ENCODE results near the gene KMT5C.

Gene KMT5C

DNA sequence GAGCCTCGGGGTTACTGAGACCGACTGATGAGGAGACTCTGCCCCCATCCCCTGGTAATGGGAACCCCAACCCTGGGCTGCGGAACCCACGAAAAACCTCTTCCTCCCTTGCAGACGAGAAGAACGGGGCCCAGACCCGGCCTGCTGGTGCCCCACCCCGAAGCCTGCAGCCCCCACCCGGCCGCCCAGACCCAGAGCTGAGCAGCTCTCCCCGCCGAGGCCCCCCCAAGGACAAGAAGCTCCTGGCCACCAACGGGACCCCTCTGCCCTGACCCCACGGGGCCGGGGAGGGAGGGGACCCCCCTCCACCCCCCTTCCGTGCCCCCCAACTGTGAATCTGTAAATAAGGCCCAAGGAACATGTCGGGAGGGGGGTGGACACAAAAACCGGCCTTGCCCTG is 27.9 kb upstream of the KMT5C start:
- H3K4me1 ChIP-seq = no peaks in the 10 kb centered on the region
- H3K27me3 ChIP-seq = peaks cover 0 to 3% of the 10 kb centered on the region in 2 donors
- H3K36me3 ChIP-seq = peaks cover 0 to 6% (median under 1%) of the 10 kb centered on the region in 3 donors
- no peak overlapping the region for H3K27ac ChIP-seq
- H3K9me3 ChIP-seq = no peaks in the 10 kb centered on the region
- no peak overlapping the region for H3K4me3 ChIP-seq
- intact Hi-C loops (cut with DNase I; ENCODE audit: low total_unique reads) = no loop called here
- TF ChIP-seq, protein P1, sequence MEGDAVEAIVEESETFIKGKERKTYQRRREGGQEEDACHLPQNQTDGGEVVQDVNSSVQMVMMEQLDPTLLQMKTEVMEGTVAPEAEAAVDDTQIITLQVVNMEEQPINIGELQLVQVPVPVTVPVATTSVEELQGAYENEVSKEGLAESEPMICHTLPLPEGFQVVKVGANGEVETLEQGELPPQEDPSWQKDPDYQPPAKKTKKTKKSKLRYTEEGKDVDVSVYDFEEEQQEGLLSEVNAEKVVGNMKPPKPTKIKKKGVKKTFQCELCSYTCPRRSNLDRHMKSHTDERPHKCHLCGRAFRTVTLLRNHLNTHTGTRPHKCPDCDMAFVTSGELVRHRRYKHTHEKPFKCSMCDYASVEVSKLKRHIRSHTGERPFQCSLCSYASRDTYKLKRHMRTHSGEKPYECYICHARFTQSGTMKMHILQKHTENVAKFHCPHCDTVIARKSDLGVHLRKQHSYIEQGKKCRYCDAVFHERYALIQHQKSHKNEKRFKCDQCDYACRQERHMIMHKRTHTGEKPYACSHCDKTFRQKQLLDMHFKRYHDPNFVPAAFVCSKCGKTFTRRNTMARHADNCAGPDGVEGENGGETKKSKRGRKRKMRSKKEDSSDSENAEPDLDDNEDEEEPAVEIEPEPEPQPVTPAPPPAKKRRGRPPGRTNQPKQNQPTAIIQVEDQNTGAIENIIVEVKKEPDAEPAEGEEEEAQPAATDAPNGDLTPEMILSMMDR (IDR thresholded peaks at IDR 0.05) = no peak
- no peak for DNase-seq

DNA sequence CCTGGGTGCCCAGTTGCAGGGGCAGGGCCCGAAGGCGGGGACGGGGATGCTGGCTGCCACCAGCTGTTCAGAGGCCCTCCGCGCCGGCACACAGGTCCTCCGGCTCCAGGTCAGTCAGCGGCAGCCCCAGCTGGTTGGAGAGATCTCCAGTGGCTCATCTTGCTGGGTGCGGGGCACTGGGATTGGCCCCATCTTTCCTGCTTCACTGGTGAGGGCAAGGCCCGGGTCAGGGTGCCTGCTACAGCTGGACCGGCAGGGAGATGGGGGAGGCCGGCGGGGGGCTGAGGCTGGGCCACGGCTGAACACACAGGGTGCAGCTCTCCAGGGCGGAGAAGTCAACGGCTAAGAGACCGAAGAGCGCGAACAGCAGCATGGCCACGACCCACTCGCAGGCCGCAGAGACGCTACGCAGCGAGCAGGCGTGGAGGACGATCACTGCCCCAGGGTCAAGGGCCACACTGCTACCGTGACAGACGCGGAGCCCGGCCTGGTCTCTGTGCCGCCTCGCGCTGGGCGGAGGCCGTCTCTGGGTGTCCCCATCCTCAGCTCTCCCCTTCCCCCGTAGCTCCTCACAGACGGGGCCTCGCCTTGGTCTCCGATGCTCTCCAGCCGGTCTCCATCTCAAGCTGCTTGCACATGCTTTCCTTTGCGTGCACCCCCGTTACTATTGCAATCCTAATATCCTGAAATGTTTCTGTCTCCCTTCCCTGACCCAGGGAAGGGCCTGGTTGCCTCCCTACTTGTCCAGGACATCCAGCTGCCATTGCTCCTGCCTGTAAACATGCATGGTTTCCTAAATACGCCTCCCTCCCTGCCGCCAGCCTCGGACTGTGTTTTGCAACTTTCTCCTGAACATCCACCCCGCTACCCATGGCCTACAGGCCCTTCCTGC is 26.8 kb upstream of the KMT5C start:
- Histone ChIP-seq H3K9me3 (no peaks in the 10 kb centered on the region), H3K27me3 (peaks cover 0 to 3% of the 10 kb centered on the region in 2 donors), H3K4me1 (no peaks in the 10 kb centered on the region), H3K4me3 (no peak overlapping the region), H3K27ac (no peak overlapping the region), H3K36me3 (peaks cover 0 to 6% (median 0%) of the 10 kb centered on the region in 3 donors)
- intact Hi-C loops (cut with DNase I; ENCODE audit: low total_unique reads) = no loop called here
- TF ChIP-seq, protein P1 (IDR thresholded peaks at IDR 0.05) = no peak
- DNase-seq = no peak

DNA sequence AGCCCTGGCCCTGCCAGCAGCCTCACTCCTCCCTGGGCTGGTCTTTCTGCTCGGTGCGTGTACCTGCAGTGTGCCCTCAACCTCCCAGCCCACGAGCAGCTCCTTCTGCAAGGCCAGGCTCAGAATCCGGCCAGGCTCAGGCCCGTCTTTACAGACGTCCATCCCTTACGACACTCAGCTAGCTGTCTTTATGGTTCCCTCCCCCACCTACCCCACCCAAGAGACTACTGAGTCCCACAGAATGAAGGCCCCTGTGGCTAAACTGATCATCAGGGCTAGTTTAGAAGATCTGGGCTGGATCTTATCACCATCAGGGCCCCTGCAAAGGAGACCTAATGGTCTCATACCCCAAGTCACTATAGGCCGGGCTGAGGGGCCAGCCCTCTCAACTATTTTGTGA is 25.3 kb upstream of the KMT5C start:
- peaks cover 0 to 3% (median 0%) of the 10 kb centered on the region in 3 donors for H3K36me3 ChIP-seq
- intact Hi-C loops (cut with DNase I; ENCODE audit: low total_unique reads) = no loop called here

DNA sequence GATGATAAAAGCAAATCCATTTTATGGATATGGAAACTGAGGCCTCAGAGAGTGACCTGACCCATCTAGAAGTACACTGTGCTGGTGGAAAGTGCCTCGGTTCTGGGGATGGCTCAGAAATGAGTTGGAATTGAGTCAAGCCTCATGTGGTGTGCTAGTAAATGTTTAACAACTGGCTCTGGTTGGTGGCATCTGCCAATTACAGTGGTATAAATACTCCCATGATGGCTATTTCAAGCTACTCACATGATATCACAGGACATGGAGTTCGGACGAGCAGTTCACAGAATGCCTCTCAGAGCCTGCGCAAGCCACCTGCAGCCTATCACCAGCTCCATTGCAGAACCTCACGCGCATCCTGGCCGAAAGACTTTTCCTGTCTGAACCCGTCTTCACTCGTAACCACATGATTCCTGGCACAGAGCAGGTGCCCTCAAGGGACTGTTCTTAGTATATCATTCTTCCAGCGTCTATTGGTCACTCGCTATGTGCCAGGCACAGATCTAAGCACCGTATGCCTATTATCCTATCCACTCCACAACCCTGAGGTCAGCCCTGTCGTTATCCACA is 23.6 kb upstream of the KMT5C start:
- TF ChIP-seq, protein P1 (IDR thresholded peaks at IDR 0.05) = no peak
- intact Hi-C loops (cut with DNase I; ENCODE audit: low total_unique reads) = no loop called here
- H3K36me3 ChIP-seq = no peaks in the 10 kb centered on the region

More for the DNA sequence above, 25.3 kb upstream of the KMT5C start:
- TF ChIP-seq, protein P1 (IDR thresholded peaks at IDR 0.05) = no peak
- no peak overlapping the region for H3K4me3 ChIP-seq
- H3K27me3 ChIP-seq = peaks cover 0 to 3% of the 10 kb centered on the region in 2 donors
- no peaks in the 10 kb centered on the region for H3K9me3 ChIP-seq
- no peaks in the 10 kb centered on the region for H3K4me1 ChIP-seq
- no peak for DNase-seq
- no peak overlapping the region for H3K27ac ChIP-seq

DNA sequence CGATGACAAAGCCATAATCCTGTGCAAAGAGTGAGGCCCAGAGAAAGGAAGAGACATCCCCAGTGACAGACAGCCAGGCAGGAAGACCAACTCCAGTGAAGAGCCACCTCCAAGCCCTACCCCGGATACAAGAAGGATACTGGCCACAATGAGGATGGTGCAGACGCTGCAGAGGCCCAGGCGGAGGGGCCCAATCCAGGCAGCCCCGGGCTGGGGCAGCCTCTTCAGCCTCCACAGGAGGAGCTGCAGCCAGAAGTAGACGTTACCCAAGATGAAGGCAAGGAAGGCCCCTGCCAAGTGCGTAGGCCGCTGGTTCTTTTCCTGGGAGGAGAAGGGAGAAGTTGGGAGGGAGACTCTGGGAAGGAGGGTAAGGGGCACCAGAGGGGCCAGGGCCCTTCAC is 23.0 kb upstream of the KMT5C start:
- Histone ChIP-seq H3K4me1 (no peaks in the 10 kb centered on the region), H3K9me3 (no peaks in the 10 kb centered on the region), H3K27ac (no peak overlapping the region), H3K36me3 (no peaks in the 10 kb centered on the region), H3K27me3 (peaks cover 0 to 15% of the 10 kb centered on the region in 2 donors), H3K4me3 (no peak overlapping the region)
- no peak for DNase-seq
- intact Hi-C loops (cut with DNase I; ENCODE audit: low total_unique reads) = no loop called here
- TF ChIP-seq, protein P1 (IDR thresholded peaks at IDR 0.05) = no peak

More for the DNA sequence above, 23.6 kb upstream of the KMT5C start:
- H3K27ac ChIP-seq = no peak overlapping the region
- H3K9me3 ChIP-seq = no peaks in the 10 kb centered on the region
- no peaks in the 10 kb centered on the region for H3K4me1 ChIP-seq
- H3K27me3 ChIP-seq = peaks cover 0 to 13% of the 10 kb centered on the region in 2 donors
- no peak for DNase-seq
- no peak overlapping the region for H3K4me3 ChIP-seq

Measured in tibial artery (tissue), 4 donors.